OCI-LY7 (cell line): ENCODE measurements around the gene LEMD1. TPM values are rescaled to one million over a fixed set of nuclear protein-coding genes. Genes with fewer than 3 reads are reported as not detected.
A peak's percentile ranks its signal among the peaks of the same experiment; 100 is the strongest.

ENCODE experiments used
- BruUV-seq: library from RNA; stranded (reverse); fragments of 400-500 nt; replicated peaks from 2 replicates; lab custom pipeline; 2021; lab: Mats Ljungman, UMichigan
- CTCF ChIA-PET: fragments of 300-600 bp; sonication (Branson Sonifier 250); formaldehyde crosslinking; loops from one replicate; lab custom pipeline; 2022; ENCODE audit warnings: antibody characterized with exemption; ENCODE audit not compliant: unreplicated experiment; lab: Charles Lee
- POLR2A ChIA-PET: fragments of 300-600 bp; sonication (Branson Sonifier 250); formaldehyde crosslinking; loops from one replicate; lab custom pipeline; 2022; ENCODE audit warnings: antibody characterized with exemption; lab: Charles Lee
- DNase-seq: peaks from one replicate; pipeline ENCODE4 v3.0.0-alpha.2; 2015; ENCODE audit warnings: low spot score
- H2AFZ ChIP-seq: fragments of 200-600 bp; sonication (generic), shearing (Covaris generic); 2 replicates; pipeline ENCODE4 v1.6.1; 2014; ENCODE audit warnings: mild to moderate bottlenecking, antibody characterized with exemption, low read length, moderate library complexity
- H3K27ac ChIP-seq: fragments of 200-600 bp; sonication (generic); 2 replicates; pipeline ENCODE4 v1.5.1; 2014; ENCODE audit warnings: mixed run types, low read depth, mild to moderate bottlenecking, moderate library complexity, low read length, inconsistent platforms; ENCODE audit not compliant: poor library complexity, severe bottlenecking
- H3K36me3 ChIP-seq: fragments of 200-600 bp; sonication (generic); 2 replicates; pipeline ENCODE4 v1.6.1; 2014; ENCODE audit warnings: mild to moderate bottlenecking, antibody characterized with exemption, low read length, moderate library complexity, mixed read lengths; ENCODE audit not compliant: insufficient read depth
- H3K4me1 ChIP-seq: fragments of 200-600 bp; sonication (generic); 2 replicates; pipeline ENCODE4 v1.5.1; 2014; ENCODE audit warnings: mild to moderate bottlenecking, low read length; ENCODE audit not compliant: insufficient read depth, poor library complexity, severe bottlenecking
- H3K4me2 ChIP-seq: fragments of 200-600 bp; sonication (generic); 2 replicates; pipeline ENCODE4 v1.6.1; 2014; ENCODE audit warnings: mild to moderate bottlenecking, low read length
- H3K4me3 ChIP-seq: fragments of 200-600 bp; sonication (generic); 2 replicates; pipeline ENCODE4 v1.5.1; 2014; ENCODE audit warnings: mild to moderate bottlenecking, low read depth, low read length; ENCODE audit not compliant: poor library complexity, severe bottlenecking
- H3K79me2 ChIP-seq: fragments of 200-600 bp; sonication (generic); 2 replicates; pipeline ENCODE4 v1.6.1; 2016; ENCODE audit warnings: low read depth, mild to moderate bottlenecking, low read length, moderate library complexity, mixed read lengths; ENCODE audit not compliant: insufficient read depth
- H3K9me2 ChIP-seq: fragments of 200-600 bp; sonication (generic); 2 replicates; pipeline ENCODE4 v1.6.1; 2016; ENCODE audit warnings: mild to moderate bottlenecking, low read length, mixed read lengths; ENCODE audit not compliant: insufficient read depth
- H3K9me3 ChIP-seq: fragments of 200-600 bp; sonication (generic); 2 replicates; pipeline ENCODE4 v1.6.1; 2014; ENCODE audit warnings: mild to moderate bottlenecking, mixed run types, low read length, mixed read lengths
- H4K20me1 ChIP-seq: fragments of 200-600 bp; sonication (generic); 2 replicates; pipeline ENCODE4 v1.6.1; 2014; ENCODE audit warnings: mild to moderate bottlenecking, antibody characterized with exemption, low read length, moderate library complexity, mixed read lengths; ENCODE audit not compliant: insufficient read depth
- EZH2phosphoT487 ChIP-seq: fragments of 200-600 bp; sonication (generic); IDR thresholded peaks from 2 replicates; pipeline ENCODE4 v1.6.1; 2018; ENCODE audit warnings: low read depth, borderline replicate concordance, mild to moderate bottlenecking, mixed run types, antibody characterized with exemption, low read length, moderate library complexity, mixed read lengths
- intact Hi-C: fragments of 100-400 bp; cut with micrococcal nuclease; formaldehyde crosslinking; loops from one replicate; pipeline ENCODE4 v1.10.0; 2022; ENCODE audit not compliant: unreplicated experiment
- total RNA-seq, 2 experiments: library from RNA; depleted of rRNA in 1 of 2; stranded (reverse); fragments of >200 nt in 1 of 2; shearing (Covaris generic) in 1 of 2; gene quantifications; 2 replicates each; pipeline ENCODE4 v1.2.3, GENCODE V29; 2014 to 2022
- TF ChIP-seq, protein P1 (sequence below): fragments of 200-600 bp; sonication (generic); conservative IDR thresholded peaks from 2 replicates; pipeline ENCODE4 v1.5.1; 2014; ENCODE audit warnings: mild to moderate bottlenecking, antibody characterized with exemption, low read length, moderate library complexity, mixed read lengths

Gene LEMD1
- total RNA-seq, 2 experiments from 2014 or later = 0.44 to 0.63 TPM

GRCh38 chr1:205430696-205431305, 8.9 kb upstream of the LEMD1 start:
- Histone ChIP-seq H4K20me1 (no peaks in the 10 kb centered on the region), H3K4me1 (peaks cover 34% of the 10 kb centered on the region), H3K4me3 (peak overlapping the region; percentile 60), H3K4me2 (peak overlapping the region; percentile 79), H3K27ac (peak overlapping the region; percentile 37), H2AFZ (peak overlapping the region; percentile 90), H3K9me3 (no peaks in the 10 kb centered on the region), H3K9me2 (no peaks in the 10 kb centered on the region), H3K36me3 (no peaks in the 10 kb centered on the region), H3K79me2 (no peaks in the 10 kb centered on the region)
- POLR2A ChIA-PET = no interaction called here
- TF ChIP-seq EZH2phosphoT487 = no peak
- TF ChIP-seq, protein P1, sequence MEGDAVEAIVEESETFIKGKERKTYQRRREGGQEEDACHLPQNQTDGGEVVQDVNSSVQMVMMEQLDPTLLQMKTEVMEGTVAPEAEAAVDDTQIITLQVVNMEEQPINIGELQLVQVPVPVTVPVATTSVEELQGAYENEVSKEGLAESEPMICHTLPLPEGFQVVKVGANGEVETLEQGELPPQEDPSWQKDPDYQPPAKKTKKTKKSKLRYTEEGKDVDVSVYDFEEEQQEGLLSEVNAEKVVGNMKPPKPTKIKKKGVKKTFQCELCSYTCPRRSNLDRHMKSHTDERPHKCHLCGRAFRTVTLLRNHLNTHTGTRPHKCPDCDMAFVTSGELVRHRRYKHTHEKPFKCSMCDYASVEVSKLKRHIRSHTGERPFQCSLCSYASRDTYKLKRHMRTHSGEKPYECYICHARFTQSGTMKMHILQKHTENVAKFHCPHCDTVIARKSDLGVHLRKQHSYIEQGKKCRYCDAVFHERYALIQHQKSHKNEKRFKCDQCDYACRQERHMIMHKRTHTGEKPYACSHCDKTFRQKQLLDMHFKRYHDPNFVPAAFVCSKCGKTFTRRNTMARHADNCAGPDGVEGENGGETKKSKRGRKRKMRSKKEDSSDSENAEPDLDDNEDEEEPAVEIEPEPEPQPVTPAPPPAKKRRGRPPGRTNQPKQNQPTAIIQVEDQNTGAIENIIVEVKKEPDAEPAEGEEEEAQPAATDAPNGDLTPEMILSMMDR = peak; percentile 97
- CTCF ChIA-PET = interaction anchor here (0.5 to 1.1 kb wide), 5 partner anchors 10 to 186 kb away, joined by 3 to 12 read pairs (median 3); no protein-coding TSS in a partner anchor
- no TSS peak for BruUV-seq
- intact Hi-C loops = loop anchor here (2.0 to 5.0 kb wide), 3 partner anchors 54 to 158 kb away; no protein-coding TSS in a partner anchor
- DNase-seq = peak; percentile 88

GRCh38 chr1:205429762-205430695, 8.2 kb upstream of the LEMD1 start:
- Histone ChIP-seq H2AFZ (peak overlapping the region; percentile 90), H3K79me2 (no peaks in the 10 kb centered on the region), H3K36me3 (no peaks in the 10 kb centered on the region), H3K9me3 (no peaks in the 10 kb centered on the region), H3K27ac (peak overlapping the region; percentile 37), H3K9me2 (no peaks in the 10 kb centered on the region), H4K20me1 (no peaks in the 10 kb centered on the region), H3K4me3 (peak overlapping the region; percentile 60), H3K4me1 (peaks cover 29% of the 10 kb centered on the region), H3K4me2 (peak overlapping the region; percentile 79)
- ChIA-PET POLR2A (interaction anchor here (0.5 kb wide), 1 partner anchor 677 kb away, joined by 3 read pairs; no protein-coding TSS in a partner anchor), CTCF (interaction anchor here (0.5 to 1.1 kb wide), 6 partner anchors 11 to 185 kb away, joined by 3 to 12 read pairs (median 3); no protein-coding TSS in a partner anchor)
- DNase-seq = no peak
- intact Hi-C loops = loop anchor here (2.0 to 5.0 kb wide), 3 partner anchors 55 to 158 kb away; no protein-coding TSS in a partner anchor
- no TSS peak for BruUV-seq
- TF ChIP-seq, protein P1 = no peak
- TF ChIP-seq EZH2phosphoT487 = no peak
